Mammary epithelial cell (primary cell): ENCODE measurements around the gene CD320.

Experiments
- EZH2 ChIP-seq: IDR thresholded peaks from 2 replicates; pipeline ENCODE4 v1.6.1; 2012; ENCODE audit warnings: low read length, inconsistent platforms, borderline replicate concordance
- TF ChIP-seq, protein P1 (sequence below), 2 donors: IDR thresholded peaks in 1 of 2; conservative IDR thresholded peaks in 1 of 2; 2 replicates each; pipeline ENCODE4 v1.5.1; 2011 to 2012; ENCODE audit warnings: inconsistent platforms in 2 of 2, low read length in 2 of 2, mild to moderate bottlenecking in 2 of 2, control low read depth in 1 of 2, low read depth in 1 of 2; ENCODE audit not compliant: insufficient read depth in 1 of 2; ENCODE audit errors: extremely low read depth in 1 of 2

- TF ChIP-seq, protein P1, sequence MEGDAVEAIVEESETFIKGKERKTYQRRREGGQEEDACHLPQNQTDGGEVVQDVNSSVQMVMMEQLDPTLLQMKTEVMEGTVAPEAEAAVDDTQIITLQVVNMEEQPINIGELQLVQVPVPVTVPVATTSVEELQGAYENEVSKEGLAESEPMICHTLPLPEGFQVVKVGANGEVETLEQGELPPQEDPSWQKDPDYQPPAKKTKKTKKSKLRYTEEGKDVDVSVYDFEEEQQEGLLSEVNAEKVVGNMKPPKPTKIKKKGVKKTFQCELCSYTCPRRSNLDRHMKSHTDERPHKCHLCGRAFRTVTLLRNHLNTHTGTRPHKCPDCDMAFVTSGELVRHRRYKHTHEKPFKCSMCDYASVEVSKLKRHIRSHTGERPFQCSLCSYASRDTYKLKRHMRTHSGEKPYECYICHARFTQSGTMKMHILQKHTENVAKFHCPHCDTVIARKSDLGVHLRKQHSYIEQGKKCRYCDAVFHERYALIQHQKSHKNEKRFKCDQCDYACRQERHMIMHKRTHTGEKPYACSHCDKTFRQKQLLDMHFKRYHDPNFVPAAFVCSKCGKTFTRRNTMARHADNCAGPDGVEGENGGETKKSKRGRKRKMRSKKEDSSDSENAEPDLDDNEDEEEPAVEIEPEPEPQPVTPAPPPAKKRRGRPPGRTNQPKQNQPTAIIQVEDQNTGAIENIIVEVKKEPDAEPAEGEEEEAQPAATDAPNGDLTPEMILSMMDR (conservative IDR thresholded peaks at IDR 0.05 in 1 of 2, IDR thresholded peaks at IDR 0.05 in 1 of 2; ENCODE audit: extremely low read depth in 1 of 2, insufficient read depth in 1 of 2, low read depth in 1 of 2, low read length in 2 of 2) = no peak
- TF ChIP-seq EZH2 = no peak
Measured at GRCh38 chr19:8334458-8335342, 26.5 kb upstream of the CD320 start.
